H9 (cell line): ENCODE data around the gene NPAS2. TPM values are rescaled to one million over a fixed set of nuclear protein-coding genes. Genes with fewer than 3 reads are reported as not detected.

ENCODE experiments used
- DNase-seq: peaks from one replicate; pipeline ENCODE4 v3.0.0-alpha.2; 2017
- H2AFZ ChIP-seq: one replicate; pipeline ENCODE4 v1.6.1; 2013; ENCODE audit warnings: mild to moderate bottlenecking, low read length, control low read depth, moderate library complexity
- H2AK5ac ChIP-seq: 2 replicates; pipeline ENCODE4 v1.6.1; 2013; ENCODE audit warnings: low read length, control low read depth, mixed read lengths; ENCODE audit not compliant: insufficient read length
- H2BK120ac ChIP-seq: one replicate; pipeline ENCODE4 v1.6.1; 2013; ENCODE audit warnings: low read depth, mild to moderate bottlenecking, low read length, control low read depth, inconsistent platforms; ENCODE audit not compliant: poor library complexity, severe bottlenecking
- H2BK12ac ChIP-seq: 2 replicates; pipeline ENCODE4 v1.6.1; 2013; ENCODE audit warnings: low read length, control low read depth, mixed read lengths, low read depth; ENCODE audit not compliant: insufficient read length
- H2BK15ac ChIP-seq: 2 replicates; pipeline ENCODE4 v1.6.1; 2013; ENCODE audit warnings: low read depth, low read length, control low read depth
- H2BK20ac ChIP-seq: one replicate; pipeline ENCODE4 v1.6.1; 2013; ENCODE audit warnings: low read depth, mild to moderate bottlenecking, low read length, control low read depth, inconsistent platforms; ENCODE audit not compliant: poor library complexity, severe bottlenecking
- H2BK5ac ChIP-seq: 2 replicates; pipeline ENCODE4 v1.6.1; 2013; ENCODE audit warnings: low read length, control low read depth, mixed read lengths; ENCODE audit not compliant: insufficient read length
- H3K14ac ChIP-seq: 2 replicates; pipeline ENCODE4 v1.6.1; 2013; ENCODE audit warnings: low read length, control low read depth; ENCODE audit not compliant: insufficient read depth
- H3K18ac ChIP-seq: 2 replicates; pipeline ENCODE4 v1.6.1; 2013; ENCODE audit warnings: low read depth, mild to moderate bottlenecking, mixed read lengths, low read length, control low read depth; ENCODE audit not compliant: insufficient read length
- H3K23ac ChIP-seq: 2 replicates; pipeline ENCODE4 v1.6.1; 2013; ENCODE audit warnings: low read length, control low read depth, mixed read lengths, low read depth; ENCODE audit not compliant: insufficient read length
- H3K23me2 ChIP-seq: 2 replicates; pipeline ENCODE4 v1.6.1; 2013; ENCODE audit warnings: low read depth, mild to moderate bottlenecking, mixed read lengths, low read length, control low read depth; ENCODE audit not compliant: insufficient read length, poor library complexity, severe bottlenecking
- H3K27ac ChIP-seq: 2 replicates; pipeline ENCODE4 v1.5.1; 2013; ENCODE audit warnings: low read length, control low read depth, mixed read lengths, low read depth; ENCODE audit not compliant: insufficient read length
- H3K27me3 ChIP-seq: 2 replicates; pipeline ENCODE4 v1.6.1; 2013; ENCODE audit warnings: low read length, control low read depth, inconsistent platforms; ENCODE audit not compliant: insufficient read depth
- H3K4ac ChIP-seq: 2 replicates; pipeline ENCODE4 v1.6.1; 2013; ENCODE audit warnings: low read depth, mild to moderate bottlenecking, control low read depth, inconsistent platforms, low read length, moderate library complexity
- H3K4me1 ChIP-seq: 2 replicates; pipeline ENCODE4 v1.6.1; 2013; ENCODE audit warnings: low read length, control low read depth, inconsistent platforms; ENCODE audit not compliant: insufficient read depth
- H3K4me2 ChIP-seq: 2 replicates; pipeline ENCODE4 v1.6.1; 2013; ENCODE audit warnings: low read length, control low read depth, mixed read lengths; ENCODE audit not compliant: insufficient read length, insufficient read depth
- H3K56ac ChIP-seq: 2 replicates; pipeline ENCODE4 v1.6.1; 2013; ENCODE audit warnings: low read depth, mild to moderate bottlenecking, mixed read lengths, low read length, control low read depth; ENCODE audit not compliant: insufficient read length
- H3K79me1 ChIP-seq: 2 replicates; pipeline ENCODE4 v1.6.1; 2013; ENCODE audit warnings: low read depth, mild to moderate bottlenecking, moderate library complexity, low read length, control low read depth, inconsistent platforms; ENCODE audit not compliant: insufficient read depth, poor library complexity, severe bottlenecking
- H3K79me2 ChIP-seq: 2 replicates; pipeline ENCODE4 v1.6.1; 2013; ENCODE audit warnings: low read length, control low read depth, inconsistent platforms; ENCODE audit not compliant: insufficient read depth
- H3K9ac ChIP-seq: 2 replicates; pipeline ENCODE4 v1.6.1; 2013; ENCODE audit warnings: low read length, control low read depth, mixed read lengths; ENCODE audit not compliant: insufficient read length; ENCODE audit errors: extremely low read depth
- H3K9me3 ChIP-seq: one replicate; pipeline ENCODE4 v1.6.1; 2013; ENCODE audit warnings: low read depth, low read length, inconsistent platforms; ENCODE audit not compliant: control insufficient read depth
- H3T11ph ChIP-seq: one replicate; pipeline ENCODE4 v1.6.1; 2013; ENCODE audit warnings: mild to moderate bottlenecking, low read length, control low read depth, inconsistent platforms
- H4K20me1 ChIP-seq: one replicate; pipeline ENCODE4 v1.6.1; 2013; ENCODE audit not compliant: control insufficient read depth, insufficient read length, insufficient read depth
- H4K5ac ChIP-seq: 2 replicates; pipeline ENCODE4 v1.6.1; 2013; ENCODE audit warnings: low read depth, mild to moderate bottlenecking, mixed read lengths, low read length, control low read depth; ENCODE audit not compliant: insufficient read length
- H4K8ac ChIP-seq: replicated peaks from 2 replicates; pipeline ENCODE4 v1.6.1; 2013; ENCODE audit warnings: low read length, control low read depth, mixed read lengths, low read depth; ENCODE audit not compliant: insufficient read length
- H4K91ac ChIP-seq: 2 replicates; pipeline ENCODE4 v1.6.1; 2013; ENCODE audit warnings: low read depth, mild to moderate bottlenecking, moderate library complexity, mixed read lengths, low read length, control low read depth; ENCODE audit not compliant: insufficient read length
- H3K27ac Mint-ChIP-seq, 3 experiments: 2 replicates in 2 of 3; 3 replicates in 1 of 3; pipeline ENCODE4 v1.8.0; 2020 to 2021; ENCODE audit warnings: mixed read lengths in 3 of 3, mild to moderate bottlenecking in 1 of 3, moderate library complexity in 1 of 3
- H3K27me3 Mint-ChIP-seq: 2 replicates; pipeline ENCODE4 v1.8.0; 2021; ENCODE audit warnings: low read depth, mild to moderate bottlenecking, moderate library complexity, mixed read lengths
- H3K36me3 Mint-ChIP-seq, 3 experiments: 2 replicates in 2 of 3; 3 replicates in 1 of 3; pipeline ENCODE4 v1.8.0; 2020 to 2021; ENCODE audit warnings: low read depth in 3 of 3, mixed read lengths in 3 of 3; ENCODE audit not compliant: insufficient read depth in 1 of 3
- H3K4me1 Mint-ChIP-seq, 2 experiments: 2 replicates each; pipeline ENCODE4 v1.8.0; 2020; ENCODE audit warnings: mixed read lengths in 2 of 2
- H3K4me3 Mint-ChIP-seq, 2 experiments: 2 replicates in 1 of 2; 3 replicates in 1 of 2; pipeline ENCODE4 v1.8.0; 2020 to 2021; ENCODE audit warnings: mild to moderate bottlenecking in 2 of 2, mixed read lengths in 2 of 2, moderate library complexity in 1 of 2
- H3K9me3 Mint-ChIP-seq, 2 experiments: 2 replicates in 1 of 2; 3 replicates in 1 of 2; pipeline ENCODE4 v1.8.0; 2020; ENCODE audit warnings: mild to moderate bottlenecking in 2 of 2, mixed read lengths in 2 of 2, moderate library complexity in 1 of 2
- WGBS: extraction: QIAGEN DNeasy Blood & Tissue Kit; methylation state at CpG from one replicate; pipeline ENCODE4 v1.1.7; 2013; ENCODE audit warnings: missing lambda C conversion rate, low lambda C conversion rate, mixed read lengths; ENCODE audit not compliant: insufficient read length; ENCODE audit errors: extremely low coverage; 5-methylcytosine and 5-hydroxymethylcytosine counted together
- total RNA-seq: library from RNA; stranded (reverse); gene quantifications from 2 replicates; pipeline ENCODE4 v1.2.1, GENCODE V29; 2021
- TF ChIP-seq, protein P1 (sequence below): fragments of 200-600 bp; sonication (generic); conservative IDR thresholded peaks from 3 replicates; pipeline ENCODE4 v1.8.0; 2021; ENCODE audit warnings: antibody characterized with exemption, mild to moderate bottlenecking

The NPAS2 gene
- total RNA-seq, 1 experiment from 2014 or later, result 1.3 TPM

DNA sequence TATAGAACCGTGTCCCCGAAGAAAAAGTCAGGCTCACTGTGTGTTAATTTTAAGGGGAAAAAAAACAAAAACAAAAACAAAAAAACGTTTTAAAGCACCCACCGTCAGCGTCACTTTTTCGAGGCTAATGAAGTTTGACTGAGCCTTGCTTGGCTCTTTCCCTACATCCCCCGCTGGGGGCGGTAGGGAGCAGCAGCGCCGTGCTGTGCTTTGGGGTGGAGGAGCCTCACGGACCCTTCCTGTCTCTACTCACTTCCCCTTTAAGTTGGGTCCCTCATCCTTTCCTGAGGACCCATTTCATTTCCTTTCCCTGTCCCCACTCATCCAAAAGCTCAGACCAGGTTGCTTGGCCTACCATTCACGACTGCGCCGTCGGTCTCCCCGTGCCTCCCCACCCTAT lies 99.4 kb downstream of the NPAS2 start:
- DNase-seq, result peak; percentile 59
- no peaks in the 10 kb centered on the region for H3K23me2 ChIP-seq
- H2BK12ac ChIP-seq, result no peak overlapping the region
- no peak overlapping the region for H2BK120ac ChIP-seq
- Mint-ChIP-seq H3K9me3 (peaks cover 0 to 3% of the 10 kb centered on the region in 2 experiments; a peak in 2 of 5 replicates), H3K36me3 (no peaks in the 10 kb centered on the region), H3K27ac (no peak overlapping the region), H3K27me3 (peaks cover 2% of the 10 kb centered on the region), H3K4me3 (no peak overlapping the region), H3K4me1 (peaks cover 7 to 8% of the 10 kb centered on the region in 2 experiments)
- no peak overlapping the region for H3K14ac ChIP-seq
- no peaks in the 10 kb centered on the region for H3K9me3 ChIP-seq
- no peaks in the 10 kb centered on the region for H3K27me3 ChIP-seq
- no peak overlapping the region for H2BK15ac ChIP-seq
- H2AK5ac ChIP-seq, result no peak overlapping the region
- H4K8ac ChIP-seq, result no peak overlapping the region
- no peaks in the 10 kb centered on the region for H3K79me2 ChIP-seq
- no peak overlapping the region for H3T11ph ChIP-seq
- no peak overlapping the region for H2AFZ ChIP-seq
- TF ChIP-seq, protein P1, sequence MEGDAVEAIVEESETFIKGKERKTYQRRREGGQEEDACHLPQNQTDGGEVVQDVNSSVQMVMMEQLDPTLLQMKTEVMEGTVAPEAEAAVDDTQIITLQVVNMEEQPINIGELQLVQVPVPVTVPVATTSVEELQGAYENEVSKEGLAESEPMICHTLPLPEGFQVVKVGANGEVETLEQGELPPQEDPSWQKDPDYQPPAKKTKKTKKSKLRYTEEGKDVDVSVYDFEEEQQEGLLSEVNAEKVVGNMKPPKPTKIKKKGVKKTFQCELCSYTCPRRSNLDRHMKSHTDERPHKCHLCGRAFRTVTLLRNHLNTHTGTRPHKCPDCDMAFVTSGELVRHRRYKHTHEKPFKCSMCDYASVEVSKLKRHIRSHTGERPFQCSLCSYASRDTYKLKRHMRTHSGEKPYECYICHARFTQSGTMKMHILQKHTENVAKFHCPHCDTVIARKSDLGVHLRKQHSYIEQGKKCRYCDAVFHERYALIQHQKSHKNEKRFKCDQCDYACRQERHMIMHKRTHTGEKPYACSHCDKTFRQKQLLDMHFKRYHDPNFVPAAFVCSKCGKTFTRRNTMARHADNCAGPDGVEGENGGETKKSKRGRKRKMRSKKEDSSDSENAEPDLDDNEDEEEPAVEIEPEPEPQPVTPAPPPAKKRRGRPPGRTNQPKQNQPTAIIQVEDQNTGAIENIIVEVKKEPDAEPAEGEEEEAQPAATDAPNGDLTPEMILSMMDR, result peak; percentile 91
- no peak overlapping the region for H3K23ac ChIP-seq
- H2BK20ac ChIP-seq, result no peak overlapping the region
- no peaks in the 10 kb centered on the region for H3K4me1 ChIP-seq
- H4K5ac ChIP-seq, result no peak overlapping the region
- H4K91ac ChIP-seq, result no peak overlapping the region
- H3K79me1 ChIP-seq, result no peaks in the 10 kb centered on the region
- WGBS, result no CpG with 5 or more reads among the region's 16 CpGs
- H2BK5ac ChIP-seq, result no peak overlapping the region
- H3K4me2 ChIP-seq, result no peak overlapping the region
- no peak overlapping the region for H3K4ac ChIP-seq
- no peak overlapping the region for H3K9ac ChIP-seq
- H3K18ac ChIP-seq, result no peak overlapping the region
- no peaks in the 10 kb centered on the region for H4K20me1 ChIP-seq
- no peak overlapping the region for H3K27ac ChIP-seq
- no peak overlapping the region for H3K56ac ChIP-seq
